Measurements from ENCODE around the gene TESMIN.

The TESMIN gene

GRCh38 chr11:68682531-68682961, 68.8 kb downstream of the TESMIN start:
- peak; percentile 78 to 90 (median 88) for DNase-seq

- DNase-seq = no peak
Observed at GRCh38 chr11:68680541-68681231, 70.6 kb downstream of the TESMIN start.

GRCh38 chr11:68678031-68678441, 73.3 kb downstream of the TESMIN start:
- DNase-seq = no peak

GRCh38 chr11:68677432-68677831, 73.9 kb downstream of the TESMIN start:
- DNase-seq = peak; percentile 74 to 87 (median 82)

- DNase-seq = no peak
Observed at GRCh38 chr11:68674461-68674860, 76.9 kb downstream of the TESMIN start.

GRCh38 chr11:68673991-68674390, 77.3 kb downstream of the TESMIN start:
- no peak for DNase-seq

- peak; percentile 29 to 60 (median 50) for DNase-seq
Observed at GRCh38 chr11:68673306-68673945, 77.9 kb downstream of the TESMIN start.

- no peak for DNase-seq
Observed at GRCh38 chr11:68670208-68670992, 80.9 kb downstream of the TESMIN start.

- no peak for DNase-seq
Observed at GRCh38 chr11:68669301-68670090, 81.8 kb downstream of the TESMIN start.

- no peak for DNase-seq
Observed at GRCh38 chr11:68667511-68668500, 83.5 kb downstream of the TESMIN start.

- DNase-seq = no peak
Observed at GRCh38 chr11:68666849-68667248, 84.5 kb downstream of the TESMIN start.

GRCh38 chr11:68665436-68665835, 85.9 kb downstream of the TESMIN start:
- DNase-seq = no peak

GRCh38 chr11:68664906-68665305, 86.4 kb downstream of the TESMIN start:
- DNase-seq = no peak

GRCh38 chr11:68664141-68664540, 87.2 kb downstream of the TESMIN start:
- no peak for DNase-seq

GRCh38 chr11:68663482-68664010, 87.8 kb downstream of the TESMIN start:
- DNase-seq = no peak

GRCh38 chr11:68661697-68662603, 89.4 kb downstream of the TESMIN start:
- DNase-seq = no peak

GRCh38 chr11:68661014-68661413, 90.3 kb downstream of the TESMIN start:
- DNase-seq = no peak

GRCh38 chr11:68660066-68660810, 91.1 kb downstream of the TESMIN start:
- DNase-seq = no peak

- DNase-seq = no peak
Observed at GRCh38 chr11:68659158-68659921, 92.0 kb downstream of the TESMIN start.
